Activated naive CD4-positive, alpha-beta T cell treated with anti-CD3 and anti-CD28 coated beads, Interleukin-2, amount 10 ng/mL, durations not matched to agents 7 days and 5 days (primary cell): Measurements from ENCODE around the gene GHRL.

ENCODE experiments used
- CTCF ChIA-PET: fragments of 350-600 bp; sonication (Branson Sonifier 250); formaldehyde crosslinking; loops from one replicate; lab custom pipeline; 2021; ENCODE audit warnings: antibody characterized with exemption; lab: Charles Lee
- DNase-seq: peaks from one replicate; pipeline ENCODE4 v3.0.0-alpha.2; 2020
- H3K27ac Mint-ChIP-seq: one replicate; pipeline ENCODE4 v1.8.0; 2021; ENCODE audit warnings: mild to moderate bottlenecking, moderate library complexity, mixed read lengths
- H3K27me3 Mint-ChIP-seq: one replicate; pipeline ENCODE4 v1.8.0; 2021; ENCODE audit warnings: mild to moderate bottlenecking, mixed read lengths
- H3K36me3 Mint-ChIP-seq: one replicate; pipeline ENCODE4 v1.8.0; 2021; ENCODE audit warnings: mixed read lengths
- H3K4me1 Mint-ChIP-seq: one replicate; pipeline ENCODE4 v1.8.0; 2021; ENCODE audit warnings: mixed read lengths
- H3K4me3 Mint-ChIP-seq: one replicate; pipeline ENCODE4 v1.8.0; 2021; ENCODE audit warnings: mild to moderate bottlenecking, moderate library complexity, mixed read lengths
- H3K9me3 Mint-ChIP-seq: one replicate; pipeline ENCODE4 v1.8.0; 2021; ENCODE audit warnings: mixed read lengths

Gene GHRL

GRCh38 chr3:10317311-10317960, 24.7 kb upstream of the GHRL start:
- H3K9me3 Mint-ChIP-seq: no peaks in the 10 kb centered on the region
- H3K27me3 Mint-ChIP-seq: no peaks in the 10 kb centered on the region
- H3K4me3 Mint-ChIP-seq: no peak overlapping the region
- H3K36me3 Mint-ChIP-seq: peaks cover 19% of the 10 kb centered on the region
- CTCF ChIA-PET: no interaction called here
- no peak overlapping the region for H3K27ac Mint-ChIP-seq
- H3K4me1 Mint-ChIP-seq: peaks cover 24% of the 10 kb centered on the region
- no peak for DNase-seq

GRCh38 chr3:10315771-10316344, 23.1 kb upstream of the GHRL start:
- Mint-ChIP-seq H3K4me1 (peaks cover 17% of the 10 kb centered on the region), H3K9me3 (no peaks in the 10 kb centered on the region), H3K36me3 (peaks cover 31% of the 10 kb centered on the region), H3K27me3 (no peaks in the 10 kb centered on the region), H3K27ac (no peak overlapping the region), H3K4me3 (no peak overlapping the region)
- no peak for DNase-seq
- CTCF ChIA-PET: no interaction called here

GRCh38 chr3:10315101-10315500, 22.4 kb upstream of the GHRL start:
- Mint-ChIP-seq H3K4me1 (peaks cover 18% of the 10 kb centered on the region), H3K27ac (no peak overlapping the region), H3K9me3 (no peaks in the 10 kb centered on the region), H3K4me3 (no peak overlapping the region), H3K36me3 (peaks cover 37% of the 10 kb centered on the region), H3K27me3 (no peaks in the 10 kb centered on the region)
- CTCF ChIA-PET: no interaction called here
- DNase-seq: no peak

GRCh38 chr3:10312861-10313260, 20.1 kb upstream of the GHRL start:
- Mint-ChIP-seq H3K9me3 (no peaks in the 10 kb centered on the region), H3K36me3 (peaks cover 52% of the 10 kb centered on the region), H3K27me3 (no peaks in the 10 kb centered on the region), H3K27ac (no peak overlapping the region), H3K4me3 (no peak overlapping the region), H3K4me1 (peaks cover 3% of the 10 kb centered on the region)
- DNase-seq: no peak
- CTCF ChIA-PET: interaction anchor here (0.6 to 2.5 kb wide), 3 partner anchors 9 to 1506 kb away, joined by 3 to 7 read pairs (median 3); no protein-coding TSS in a partner anchor

- CTCF ChIA-PET: interaction anchor here (0.6 to 2.5 kb wide), 3 partner anchors 10 to 1507 kb away, joined by 3 to 7 read pairs (median 3); no protein-coding TSS in a partner anchor
- Mint-ChIP-seq H3K4me3 (no peak overlapping the region), H3K27me3 (no peaks in the 10 kb centered on the region), H3K4me1 (peaks cover 3% of the 10 kb centered on the region), H3K36me3 (peaks cover 55% of the 10 kb centered on the region), H3K9me3 (no peaks in the 10 kb centered on the region), H3K27ac (no peak overlapping the region)
- DNase-seq: no peak
These were observed 19.6 kb upstream of the GHRL start for GRCh38 chr3:10312391-10312790.

GRCh38 chr3:10311710-10312109, 19.0 kb upstream of the GHRL start:
- no peak for DNase-seq
- Mint-ChIP-seq H3K27ac (no peak overlapping the region), H3K9me3 (no peaks in the 10 kb centered on the region), H3K27me3 (no peaks in the 10 kb centered on the region), H3K36me3 (peaks cover 58% of the 10 kb centered on the region), H3K4me1 (peaks cover 3% of the 10 kb centered on the region), H3K4me3 (no peak overlapping the region)
- CTCF ChIA-PET: interaction anchor here (1.2 to 2.5 kb wide), 3 partner anchors 9 to 24 kb away, joined by 3 to 7 read pairs (median 3); partner anchors contain the start of gene SEC13

GRCh38 chr3:10310578-10310977, 17.8 kb upstream of the GHRL start:
- DNase-seq: no peak
- no peak overlapping the region for H3K4me3 Mint-ChIP-seq
- H3K4me1 Mint-ChIP-seq: peaks cover 3% of the 10 kb centered on the region
- H3K27me3 Mint-ChIP-seq: no peaks in the 10 kb centered on the region
- no peak overlapping the region for H3K27ac Mint-ChIP-seq
- H3K9me3 Mint-ChIP-seq: no peaks in the 10 kb centered on the region
- CTCF ChIA-PET: interaction anchor here (1.5 kb wide), 1 partner anchor 10 kb away, joined by 3 read pairs; the partner anchor contains the start of gene SEC13
- peaks cover 66% of the 10 kb centered on the region for H3K36me3 Mint-ChIP-seq

- Mint-ChIP-seq H3K27ac (no peak overlapping the region), H3K9me3 (no peaks in the 10 kb centered on the region), H3K4me1 (peaks cover 3% of the 10 kb centered on the region), H3K4me3 (no peak overlapping the region), H3K27me3 (no peaks in the 10 kb centered on the region), H3K36me3 (peaks cover 69% of the 10 kb centered on the region)
- CTCF ChIA-PET: interaction anchor here (1.1 kb wide), 1 partner anchor 12 kb away, joined by 3 read pairs; no protein-coding TSS in a partner anchor
- no peak for DNase-seq
These were observed 17.0 kb upstream of the GHRL start for GRCh38 chr3:10309736-10310135.

GRCh38 chr3:10308678-10309077, 15.9 kb upstream of the GHRL start:
- H3K36me3 Mint-ChIP-seq: peaks cover 69% of the 10 kb centered on the region
- CTCF ChIA-PET: no interaction called here
- DNase-seq: no peak
- H3K27ac Mint-ChIP-seq: no peak overlapping the region
- no peaks in the 10 kb centered on the region for H3K27me3 Mint-ChIP-seq
- no peaks in the 10 kb centered on the region for H3K9me3 Mint-ChIP-seq
- peaks cover 3% of the 10 kb centered on the region for H3K4me1 Mint-ChIP-seq
- H3K4me3 Mint-ChIP-seq: no peak overlapping the region

GRCh38 chr3:10306156-10306555, 13.4 kb upstream of the GHRL start:
- Mint-ChIP-seq H3K9me3 (no peaks in the 10 kb centered on the region), H3K27ac (no peak overlapping the region), H3K4me1 (peaks cover 3% of the 10 kb centered on the region), H3K4me3 (no peak overlapping the region), H3K36me3 (peaks cover 72% of the 10 kb centered on the region), H3K27me3 (no peaks in the 10 kb centered on the region)
- CTCF ChIA-PET: interaction anchor here (0.7 to 1.3 kb wide), 2 partner anchors 16 to 21 kb away, joined by 3 read pairs; no protein-coding TSS in a partner anchor
- DNase-seq: no peak

GRCh38 chr3:10305331-10305902, 12.7 kb upstream of the GHRL start:
- Mint-ChIP-seq H3K27me3 (no peaks in the 10 kb centered on the region), H3K4me3 (no peak overlapping the region), H3K36me3 (peaks cover 71% of the 10 kb centered on the region), H3K27ac (no peak overlapping the region), H3K9me3 (no peaks in the 10 kb centered on the region), H3K4me1 (no peaks in the 10 kb centered on the region)
- DNase-seq: no peak
- CTCF ChIA-PET: interaction anchor here (0.7 to 1.3 kb wide), 3 partner anchors 17 to 43 kb away, joined by 3 to 6 read pairs (median 3); no protein-coding TSS in a partner anchor

GRCh38 chr3:10304905-10305304, 12.2 kb upstream of the GHRL start:
- Mint-ChIP-seq H3K36me3 (peaks cover 68% of the 10 kb centered on the region), H3K27me3 (no peaks in the 10 kb centered on the region), H3K4me3 (no peak overlapping the region), H3K9me3 (no peaks in the 10 kb centered on the region), H3K27ac (no peak overlapping the region), H3K4me1 (peaks cover under 1% of the 10 kb centered on the region)
- CTCF ChIA-PET: interaction anchor here (1.0 kb wide), 1 partner anchor 42 kb away, joined by 6 read pairs; no protein-coding TSS in a partner anchor
- no peak for DNase-seq

GRCh38 chr3:10303785-10304184, 11.0 kb upstream of the GHRL start:
- Mint-ChIP-seq H3K9me3 (no peaks in the 10 kb centered on the region), H3K4me3 (no peak overlapping the region), H3K27ac (no peak overlapping the region), H3K36me3 (peaks cover 71% of the 10 kb centered on the region), H3K27me3 (no peaks in the 10 kb centered on the region), H3K4me1 (peaks cover 12% of the 10 kb centered on the region)
- CTCF ChIA-PET: no interaction called here
- DNase-seq: no peak

GRCh38 chr3:10303105-10303504, 10.4 kb upstream of the GHRL start:
- no peak overlapping the region for H3K27ac Mint-ChIP-seq
- DNase-seq: no peak
- H3K4me3 Mint-ChIP-seq: no peak overlapping the region
- CTCF ChIA-PET: no interaction called here
- peaks cover 69% of the 10 kb centered on the region for H3K36me3 Mint-ChIP-seq
- no peaks in the 10 kb centered on the region for H3K9me3 Mint-ChIP-seq
- H3K4me1 Mint-ChIP-seq: peaks cover 12% of the 10 kb centered on the region
- no peaks in the 10 kb centered on the region for H3K27me3 Mint-ChIP-seq
